HUDEP-2 (cell line): ENCODE results near the gene WDR13.
"Not testable (repeated sequence)": the region's sequence is repeated elsewhere in the genome, so short reads cannot be mapped to it uniquely, and the experiment has no call there.

ENCODE experiments used
- DNase-seq, 76 experiments: peaks; one replicate each; lab custom pipeline; 2025; ENCODE audit not compliant: unreplicated experiment in 76 of 76; lab: John Stamatoyannopoulos, UW

The WDR13 gene

DNA sequence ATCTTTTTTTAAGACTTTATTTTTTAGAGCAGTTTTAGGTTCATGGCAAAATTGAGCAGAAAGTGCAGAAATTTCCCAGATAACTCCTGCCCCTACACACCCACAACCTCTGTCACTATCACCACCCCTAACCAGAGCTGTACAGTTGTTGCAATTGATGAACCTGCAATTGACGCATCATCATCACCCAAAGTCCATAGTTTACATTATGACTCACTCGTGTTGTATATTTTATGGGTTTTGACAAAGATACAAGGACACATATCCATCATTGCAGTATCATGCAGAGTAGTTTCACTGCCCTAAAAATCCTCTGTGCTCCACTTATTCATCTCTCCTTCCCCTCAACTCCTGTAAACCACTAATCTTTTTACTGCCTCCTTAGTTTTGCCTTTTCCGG lies 51.8 kb downstream of the WDR13 start:
- no peak for DNase-seq

DNA sequence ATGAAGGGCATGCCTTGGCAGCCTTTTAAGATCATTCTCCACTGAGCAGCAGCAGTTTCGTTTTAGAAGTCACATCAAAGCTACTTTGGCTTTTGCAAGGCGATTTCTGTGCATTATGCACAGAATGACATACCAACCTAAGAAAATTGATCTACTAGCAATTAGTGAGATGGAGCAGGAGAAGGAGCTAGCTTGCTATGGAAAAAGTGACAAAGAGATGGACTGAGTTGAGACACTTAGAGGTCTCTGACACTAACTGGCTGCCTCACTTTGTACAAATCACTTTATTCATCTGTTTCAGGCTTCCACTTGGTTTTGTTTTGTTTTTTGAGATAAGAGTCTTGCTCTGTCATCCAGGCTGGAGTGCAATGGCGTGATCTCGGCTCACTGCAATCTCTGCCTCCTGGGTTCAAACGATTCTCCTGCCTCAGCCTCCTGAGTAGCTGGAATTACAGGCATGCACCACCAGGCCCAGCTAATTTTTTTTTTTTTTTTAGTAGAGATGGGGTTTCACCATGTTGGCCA lies 54.8 kb downstream of the WDR13 start:
- not testable (repeated sequence) for DNase-seq

DNA sequence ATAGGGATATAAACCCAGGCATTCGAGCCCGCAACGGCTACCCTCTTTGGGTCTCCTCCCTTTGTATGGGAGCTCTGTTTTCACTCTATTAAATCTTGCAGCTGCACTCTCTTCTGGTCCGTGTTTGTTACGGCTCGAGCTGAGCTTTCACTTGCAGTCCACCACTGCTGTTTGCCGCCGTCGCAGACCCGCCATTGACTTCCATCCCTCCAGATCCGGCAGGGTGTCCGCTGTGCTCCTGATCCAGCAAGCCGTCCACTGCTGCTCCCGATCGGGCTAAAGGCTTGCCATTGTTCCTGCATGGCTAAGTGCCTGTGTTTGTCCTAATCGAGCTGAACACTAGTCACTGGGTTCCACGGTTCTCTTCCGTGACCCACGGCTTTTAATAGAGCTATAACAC lies 57.5 kb downstream of the WDR13 start:
- DNase-seq, result not testable (repeated sequence)
